Measurements from ENCODE around the gene APOBEC2. TPM values are rescaled to one million over a fixed set of nuclear protein-coding genes. Genes with fewer than 3 reads are reported as not detected.

Gene APOBEC2
- total and polyA plus RNA-seq, 2 of the 4 experiments (the other 2 are of a cell fraction), result not detected

DNA sequence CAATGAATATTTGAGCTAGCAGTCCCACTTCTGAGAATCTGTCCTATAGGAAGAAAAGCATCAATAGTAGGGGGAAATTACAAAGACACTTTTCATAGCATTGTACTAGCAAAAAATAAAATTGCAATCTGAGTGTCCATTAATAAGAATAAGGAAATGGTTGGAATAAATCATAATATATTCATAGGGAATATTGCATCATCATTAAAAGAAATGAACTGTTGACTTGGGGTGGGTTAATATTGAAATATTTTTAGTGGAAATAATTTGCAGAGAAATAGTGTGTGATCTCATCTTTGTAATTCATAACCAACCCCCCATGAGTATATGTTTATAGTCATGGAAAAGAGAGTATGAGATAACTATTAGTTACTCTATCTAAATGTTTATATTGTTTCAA, 32.2 kb downstream of the APOBEC2 start:
- H3K4me3 ChIP-seq (ENCODE audit: insufficient read depth, low read depth, low read length), result no peak overlapping the region
- no peak overlapping the region for H3K23ac ChIP-seq (ENCODE audit: low read depth, low read length)
- no peak overlapping the region for H3K9ac ChIP-seq (ENCODE audit: low read depth, low read length)
- H3K36me3 ChIP-seq (ENCODE audit: control insufficient read depth, insufficient read depth, low read length), result peaks cover 20% of the 10 kb centered on the region
- no peak overlapping the region for H2BK120ac ChIP-seq (ENCODE audit: low read depth, low read length)
- no peak overlapping the region for H3K18ac ChIP-seq (ENCODE audit: low read depth, low read length)
- peaks cover 3% of the 10 kb centered on the region for H3K4me1 ChIP-seq (ENCODE audit: control insufficient read depth, insufficient read depth, low read length)
- no peaks in the 10 kb centered on the region for H3K9me3 ChIP-seq (ENCODE audit: control insufficient read depth, insufficient read depth, low read length)
- H4K20me1 ChIP-seq (ENCODE audit: insufficient read depth, low read length), result no peaks in the 10 kb centered on the region
- in situ Hi-C loops (cut with MboI; ENCODE audit: low sequenced_read_pairs) (no loop called here), dilution Hi-C loops (cut with HindIII; ENCODE audit: low sequenced_read_pairs, unreplicated experiment) (no loop called here), intact Hi-C loops (cut with micrococcal nuclease) (no loop called here)
- no peak overlapping the region for H4K91ac ChIP-seq (ENCODE audit: insufficient read depth, low read depth, low read length)
- H2BK5ac ChIP-seq (ENCODE audit: low read depth, low read length, poor library complexity, severe bottlenecking), result no peak overlapping the region
- no peaks in the 10 kb centered on the region for H3K27me3 ChIP-seq (ENCODE audit: control insufficient read depth, insufficient read depth, low read length)
- H3K9me1 ChIP-seq (ENCODE audit: insufficient read depth, low read length), result no peaks in the 10 kb centered on the region
- H3K14ac ChIP-seq (replicated peaks; ENCODE audit: low read depth, low read length), result no peak overlapping the region
- no peak overlapping the region for H2AFZ ChIP-seq (replicated peaks; ENCODE audit: low read length, poor library complexity)
- DNase-seq (no peak), ATAC-seq (ENCODE audit: low read depth) (peak; percentile 29; the same call in 1 of the 2 replicates)
- no peak overlapping the region for H3K4me2 ChIP-seq (ENCODE audit: low read depth, low read length)
- H3K4ac ChIP-seq (ENCODE audit: low read depth, low read length), result no peak overlapping the region
- TF ChIP-seq, protein P1, sequence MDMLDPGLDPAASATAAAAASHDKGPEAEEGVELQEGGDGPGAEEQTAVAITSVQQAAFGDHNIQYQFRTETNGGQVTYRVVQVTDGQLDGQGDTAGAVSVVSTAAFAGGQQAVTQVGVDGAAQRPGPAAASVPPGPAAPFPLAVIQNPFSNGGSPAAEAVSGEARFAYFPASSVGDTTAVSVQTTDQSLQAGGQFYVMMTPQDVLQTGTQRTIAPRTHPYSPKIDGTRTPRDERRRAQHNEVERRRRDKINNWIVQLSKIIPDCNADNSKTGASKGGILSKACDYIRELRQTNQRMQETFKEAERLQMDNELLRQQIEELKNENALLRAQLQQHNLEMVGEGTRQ (IDR thresholded peaks at IDR 0.05; ENCODE audit: low read depth, low read length), result no peak
- TF ChIP-seq NFE2L2 (IDR thresholded peaks at IDR 0.05; ENCODE audit: low read depth, low read length) (no peak), CHD1 (IDR thresholded peaks at IDR 0.05; ENCODE audit: low read depth, low read length) (no peak), CEBPB (IDR thresholded peaks at IDR 0.05; ENCODE audit: low read depth, low read length) (peak; percentile 62; the same call in 1 of the 2 replicates), MXI1 (IDR thresholded peaks at IDR 0.05; ENCODE audit: borderline replicate concordance, low read depth, low read length) (no peak), POLR2A (IDR thresholded peaks at IDR 0.05; ENCODE audit: low read depth, low read length) (no peak), MAZ (IDR thresholded peaks at IDR 0.05; ENCODE audit: borderline replicate concordance, low read depth, low read length) (no peak)
- POLR2A ChIA-PET (ENCODE audit: unreplicated experiment), result no interaction called here
- H4K8ac ChIP-seq (ENCODE audit: low read depth in 2 of 2, low read length in 2 of 2), result no peak overlapping the region
- H2BK15ac ChIP-seq (ENCODE audit: low read depth, low read length), result no peak overlapping the region
- CTCF ChIA-PET, result interaction anchor here (0.7 kb wide), 1 partner anchor 32 kb away, joined by 3 read pairs; no protein-coding TSS in a partner anchor
- H3K79me1 ChIP-seq (ENCODE audit: low read depth in 1 of 2, low read length in 2 of 2), result peaks cover 11 to 12% of the 10 kb centered on the region in 2 experiments; a peak in 3 of 4 replicates
- H3K56ac ChIP-seq (ENCODE audit: extremely low read depth, insufficient read depth, low read length), result no peak overlapping the region
- H2AK5ac ChIP-seq (ENCODE audit: low read depth, low read length), result no peak overlapping the region
- no peak overlapping the region for H2AK9ac ChIP-seq (replicated peaks; ENCODE audit: low read depth, low read length, poor library complexity)
- H4K5ac ChIP-seq (ENCODE audit: low read depth, low read length), result no peak overlapping the region
- H2BK20ac ChIP-seq (ENCODE audit: low read depth, low read length), result no peak overlapping the region
- BruUV-seq (replicated peaks), result no TSS peak
- no peak overlapping the region for H3K27ac ChIP-seq (ENCODE audit: insufficient read depth, low read length)
